ENCODE results near the gene TRMT112. TPM values are rescaled to one million over a fixed set of nuclear protein-coding genes. Genes with fewer than 3 reads are reported as not detected.

TRMT112 gene
- total RNA-seq, 1 donor from 2014 or later = 59.1 TPM

GRCh38 chr11:64352099-64352994 is 35.0 kb upstream of the TRMT112 start:
- no peak for DNase-seq (ENCODE audit: low spot score)
- ATAC-seq = no peak

GRCh38 chr11:64351136-64351631 is 33.8 kb upstream of the TRMT112 start:
- ATAC-seq = no peak
- DNase-seq (ENCODE audit: low spot score) = no peak

GRCh38 chr11:64349404-64349803 is 32.0 kb upstream of the TRMT112 start:
- ATAC-seq (no peak), DNase-seq (ENCODE audit: low spot score) (no peak)

GRCh38 chr11:64349025-64349387 is 31.6 kb upstream of the TRMT112 start:
- ATAC-seq (no peak), DNase-seq (ENCODE audit: low spot score) (no peak)

- ATAC-seq (no peak), DNase-seq (ENCODE audit: low spot score) (no peak)
Observed at GRCh38 chr11:64348383-64349024, 31.1 kb upstream of the TRMT112 start.

- ATAC-seq = no peak
- no peak for DNase-seq (ENCODE audit: low spot score)
Observed at GRCh38 chr11:64347193-64347867, 30.0 kb upstream of the TRMT112 start.

- ATAC-seq = no peak
- no peak for DNase-seq (ENCODE audit: low spot score)
Observed at GRCh38 chr11:64344787-64345186, 27.4 kb upstream of the TRMT112 start.

GRCh38 chr11:64343767-64344559 is 26.6 kb upstream of the TRMT112 start:
- ATAC-seq (peak; percentile 21), DNase-seq (ENCODE audit: low spot score) (no peak)

- ATAC-seq = peak; percentile 42
- no peak for DNase-seq (ENCODE audit: low spot score)
Observed at GRCh38 chr11:64342869-64343745, 25.7 kb upstream of the TRMT112 start.

- ATAC-seq = peak; percentile 96
- peak; percentile 91 for DNase-seq (ENCODE audit: low spot score)
Observed at GRCh38 chr11:64341851-64342791, 24.8 kb upstream of the TRMT112 start.

- DNase-seq (ENCODE audit: low spot score) (no peak), ATAC-seq (no peak)
Observed at GRCh38 chr11:64341429-64341828, 24.1 kb upstream of the TRMT112 start.

GRCh38 chr11:64340671-64341335 is 23.4 kb upstream of the TRMT112 start:
- DNase-seq (ENCODE audit: low spot score) (no peak), ATAC-seq (no peak)

- ATAC-seq = no peak
- DNase-seq (ENCODE audit: low spot score) = no peak
Observed at GRCh38 chr11:64339754-64340408, 22.5 kb upstream of the TRMT112 start, which contains the start of gene CCDC88B. Gene CCDC88B, plus strand, starts transcription at chr11:64340204. Its CDS starts 63 bp downstream, at chr11:64340267.

- ATAC-seq (no peak), DNase-seq (ENCODE audit: low spot score) (no peak)
Observed at GRCh38 chr11:64339286-64339685, 21.9 kb upstream of the TRMT112 start.

- no peak for ATAC-seq
Observed at GRCh38 chr11:64338716-64339115, 21.4 kb upstream of the TRMT112 start.

GRCh38 chr11:64337538-64338249 is 20.3 kb upstream of the TRMT112 start:
- ATAC-seq (no peak), DNase-seq (ENCODE audit: low spot score) (no peak)

More at GRCh38 chr11:64338716-64339115, 21.4 kb upstream of the TRMT112 start:
- no peak for DNase-seq (ENCODE audit: low spot score)

Measured in left lobe of liver (tissue), 2 donors.